IPS-20b (cell line): ENCODE results near the gene SEL1L3.
"Not testable (repeated sequence)": the region's sequence is repeated elsewhere in the genome, so short reads cannot be mapped to it uniquely, and the experiment has no call there.

Experiments used
- H3K27ac ChIP-seq: one replicate; pipeline ENCODE4 v1.5.1; 2013; ENCODE audit warnings: low read length
- H3K27me3 ChIP-seq: 2 replicates; pipeline ENCODE4 v1.6.1; 2013; ENCODE audit warnings: mild to moderate bottlenecking, low read length, inconsistent platforms; ENCODE audit not compliant: insufficient read depth
- H3K36me3 ChIP-seq: 2 replicates; pipeline ENCODE4 v1.6.1; 2013; ENCODE audit warnings: low read depth, mild to moderate bottlenecking, inconsistent platforms, low read length, moderate library complexity; ENCODE audit not compliant: insufficient read depth
- H3K4me1 ChIP-seq: 2 replicates; pipeline ENCODE4 v1.6.1; 2013; ENCODE audit warnings: mild to moderate bottlenecking, control low read depth, inconsistent platforms, low read length, moderate library complexity; ENCODE audit not compliant: insufficient read depth
- H3K4me3 ChIP-seq: 2 replicates; pipeline ENCODE4 v1.5.1; 2013; ENCODE audit warnings: mild to moderate bottlenecking, low read length, inconsistent platforms
- H3K9ac ChIP-seq: 2 replicates; pipeline ENCODE4 v1.6.1; 2013; ENCODE audit warnings: low read depth, mild to moderate bottlenecking, inconsistent platforms, low read length, moderate library complexity
- H3K9me3 ChIP-seq: 2 replicates; pipeline ENCODE4 v1.6.1; 2013; ENCODE audit warnings: mild to moderate bottlenecking, low read depth, low read length, inconsistent platforms; ENCODE audit not compliant: insufficient read depth

SEL1L3 gene

DNA sequence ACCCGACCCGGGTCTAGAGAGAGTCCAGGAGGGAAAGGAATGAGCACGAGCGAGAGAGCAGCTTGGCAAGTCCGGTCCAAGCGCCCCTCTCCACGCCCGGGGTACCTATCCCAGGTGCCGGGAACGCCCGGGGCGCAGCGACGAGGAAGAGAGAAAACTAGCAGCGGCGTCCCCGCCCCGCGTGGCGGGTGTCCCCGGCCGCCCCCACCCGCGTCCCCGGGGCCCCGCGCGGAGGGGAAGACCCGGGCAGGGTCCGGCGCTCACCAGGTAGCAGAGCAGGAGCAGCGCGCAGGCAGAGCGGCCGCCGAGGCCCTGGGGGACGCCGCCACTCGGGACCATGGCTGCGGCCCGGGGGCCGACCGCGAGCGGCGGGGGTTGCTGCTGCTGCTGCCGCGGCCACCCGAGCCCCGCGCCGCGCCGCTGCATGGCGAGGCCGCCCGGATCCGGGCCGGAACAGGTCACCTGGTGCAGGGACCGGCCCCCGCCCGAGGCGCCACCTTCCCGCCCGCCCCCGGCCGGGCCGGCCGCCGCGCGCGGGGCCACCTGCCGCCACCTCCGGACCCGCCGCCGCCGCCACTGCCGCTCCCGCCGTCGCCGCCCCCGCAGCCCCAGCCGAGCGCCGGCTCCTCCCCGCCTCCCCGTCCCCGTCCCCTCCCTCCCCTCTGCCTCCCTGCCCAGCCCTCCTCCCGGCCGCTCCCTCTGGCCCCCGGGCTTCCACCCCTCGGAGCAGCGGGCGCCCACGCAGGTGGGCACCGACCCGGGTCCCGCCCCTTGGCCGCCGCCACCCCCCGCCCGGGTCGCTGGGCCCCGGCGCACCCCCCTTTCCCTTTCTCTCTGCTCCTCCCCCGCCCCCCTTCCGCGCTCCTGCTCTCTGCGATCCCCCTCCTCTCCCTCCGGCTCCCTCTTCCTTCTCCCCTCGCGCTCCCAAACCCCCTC lies at the start of gene SEL1L3:
Gene SEL1L3 (minus strand): TSS at position 578 of the 936 bp plus-strand sequence. CDS start 152 bp downstream, at position 426.
- H3K9ac ChIP-seq: peak within 1 kb of the TSS; percentile 83; the same call in 1 of the 2 replicates
- H3K36me3 ChIP-seq: no peaks in the 10 kb centered on the region
- no peaks in the 10 kb centered on the region for H3K9me3 ChIP-seq
- peaks cover 40% of the 10 kb centered on the region for H3K27me3 ChIP-seq
- peaks cover 36% of the 10 kb centered on the region for H3K4me1 ChIP-seq
- H3K27ac ChIP-seq: peak within 1 kb of the TSS; percentile 55
- peak within 1 kb of the TSS; percentile 87 for H3K4me3 ChIP-seq

DNA sequence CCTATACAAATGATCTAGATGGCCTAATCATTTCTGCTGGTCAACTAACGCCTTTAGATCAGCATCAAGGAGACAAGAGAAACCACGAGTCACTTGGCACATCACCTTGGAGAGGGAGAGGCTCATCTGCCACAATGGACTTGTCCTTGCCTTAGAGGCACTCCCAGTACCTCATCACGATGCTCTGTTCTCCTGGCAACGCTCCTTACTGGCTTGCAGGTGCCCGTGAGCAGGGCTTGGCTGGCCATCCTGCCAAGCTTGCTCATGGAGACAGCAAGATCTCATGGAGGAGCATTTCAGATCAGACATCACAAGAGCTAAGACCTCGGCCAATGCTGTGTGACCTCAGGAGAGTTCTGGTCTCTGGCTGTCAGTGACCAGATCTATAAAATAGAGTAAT lies 48.6 kb upstream of the SEL1L3 start:
- Histone ChIP-seq H3K36me3 (no peaks in the 10 kb centered on the region), H3K27ac (no peak overlapping the region), H3K4me1 (peaks cover 13% of the 10 kb centered on the region; the same call in 1 of the 2 replicates), H3K4me3 (no peak overlapping the region), H3K9me3 (no peaks in the 10 kb centered on the region), H3K27me3 (peaks cover 21% of the 10 kb centered on the region), H3K9ac (no peak overlapping the region)

DNA sequence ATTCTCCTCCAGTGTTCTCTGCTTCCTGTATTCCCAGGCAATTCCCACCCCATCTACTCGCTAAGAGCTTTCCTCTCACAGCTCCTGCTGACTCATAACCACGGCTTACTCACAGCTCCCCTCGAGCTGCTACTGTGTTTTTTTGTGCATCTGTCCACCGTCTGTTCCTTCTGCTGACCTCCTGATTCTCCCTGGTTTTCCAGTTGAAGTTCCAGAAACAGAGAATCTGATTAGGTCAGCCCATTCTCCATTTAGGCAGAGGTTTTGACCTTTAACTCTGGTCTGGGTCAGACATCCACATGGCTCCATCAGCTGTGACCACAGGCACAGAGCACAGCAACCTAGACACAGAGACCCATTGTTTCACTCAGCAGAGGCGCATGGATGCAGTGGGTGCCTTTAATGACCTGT lies 45.7 kb upstream of the SEL1L3 start:
- Histone ChIP-seq H3K9me3 (no peaks in the 10 kb centered on the region), H3K36me3 (no peaks in the 10 kb centered on the region), H3K4me3 (no peak overlapping the region), H3K9ac (no peak overlapping the region), H3K27me3 (peaks cover 21% of the 10 kb centered on the region), H3K4me1 (peaks cover 5% of the 10 kb centered on the region; the same call in 1 of the 2 replicates), H3K27ac (no peak overlapping the region)

DNA sequence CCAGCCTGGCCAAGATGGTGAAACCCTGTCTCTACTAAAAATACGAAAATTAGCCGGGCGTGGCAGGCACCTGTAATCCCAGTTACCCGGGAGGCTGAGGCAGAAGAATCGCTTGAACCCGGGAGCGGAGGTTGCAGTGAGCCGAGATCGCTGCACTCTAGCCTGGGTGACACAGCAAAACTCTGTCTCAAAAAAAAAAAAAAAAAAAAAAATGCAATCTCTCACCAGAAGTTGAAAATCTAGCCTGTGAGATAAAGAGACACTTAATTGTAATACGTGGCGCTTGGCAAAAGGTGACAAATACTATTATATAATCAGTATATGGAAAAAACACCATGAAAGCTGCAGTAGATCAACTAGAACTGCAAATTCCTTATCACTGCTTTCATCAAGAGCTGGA lies 43.3 kb upstream of the SEL1L3 start:
- H3K27me3 ChIP-seq, H3K9me3 ChIP-seq, H3K9ac ChIP-seq, H3K4me1 ChIP-seq, H3K27ac ChIP-seq, H3K4me3 ChIP-seq, H3K36me3 ChIP-seq: not testable (repeated sequence)

DNA sequence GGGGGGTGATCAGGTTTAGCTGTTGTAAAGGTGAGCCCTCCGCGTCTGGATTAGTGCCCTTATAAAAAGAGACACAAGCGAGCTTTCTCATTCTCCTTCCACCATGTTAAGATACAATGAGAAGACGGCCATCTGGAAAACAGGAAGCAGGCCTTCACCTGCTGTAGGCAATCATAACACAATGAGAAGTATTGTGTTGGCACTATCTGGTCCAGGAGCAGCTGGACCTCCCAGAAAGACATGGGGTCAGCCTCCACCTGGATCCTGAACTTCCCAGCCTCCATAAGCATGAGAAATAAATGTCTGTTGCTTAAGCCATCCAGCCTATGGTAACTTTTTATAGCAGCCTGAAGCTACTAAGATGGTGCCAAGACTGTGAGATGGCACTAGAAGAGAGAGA lies 42.6 kb upstream of the SEL1L3 start:
- Histone ChIP-seq H3K27ac (no peak overlapping the region), H3K27me3 (no peaks in the 10 kb centered on the region), H3K36me3 (no peaks in the 10 kb centered on the region), H3K9me3 (no peaks in the 10 kb centered on the region), H3K4me1 (peaks cover 6% of the 10 kb centered on the region; the same call in 1 of the 2 replicates), H3K4me3 (no peak overlapping the region), H3K9ac (no peak overlapping the region)

DNA sequence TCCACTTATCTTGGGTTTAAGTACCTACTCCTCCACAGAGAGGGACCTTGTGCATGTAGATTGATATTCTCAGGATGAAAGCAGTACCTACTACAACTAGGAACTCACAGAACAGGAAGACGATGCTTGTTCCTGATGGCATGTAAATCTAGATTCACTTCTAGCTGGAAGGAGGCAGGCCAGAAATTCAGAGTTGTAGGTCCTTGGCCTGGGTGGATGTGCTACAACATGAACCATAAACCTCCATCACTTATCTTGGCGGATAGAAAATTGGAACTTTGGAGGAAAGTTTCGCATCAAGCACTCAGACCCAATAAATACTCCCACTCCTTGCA lies 41.9 kb upstream of the SEL1L3 start:
- no peaks in the 10 kb centered on the region for H3K36me3 ChIP-seq
- no peak overlapping the region for H3K27ac ChIP-seq
- no peak overlapping the region for H3K9ac ChIP-seq
- no peaks in the 10 kb centered on the region for H3K9me3 ChIP-seq
- no peaks in the 10 kb centered on the region for H3K27me3 ChIP-seq
- H3K4me3 ChIP-seq: no peak overlapping the region
- peaks cover 6% of the 10 kb centered on the region; the same call in 1 of the 2 replicates for H3K4me1 ChIP-seq

DNA sequence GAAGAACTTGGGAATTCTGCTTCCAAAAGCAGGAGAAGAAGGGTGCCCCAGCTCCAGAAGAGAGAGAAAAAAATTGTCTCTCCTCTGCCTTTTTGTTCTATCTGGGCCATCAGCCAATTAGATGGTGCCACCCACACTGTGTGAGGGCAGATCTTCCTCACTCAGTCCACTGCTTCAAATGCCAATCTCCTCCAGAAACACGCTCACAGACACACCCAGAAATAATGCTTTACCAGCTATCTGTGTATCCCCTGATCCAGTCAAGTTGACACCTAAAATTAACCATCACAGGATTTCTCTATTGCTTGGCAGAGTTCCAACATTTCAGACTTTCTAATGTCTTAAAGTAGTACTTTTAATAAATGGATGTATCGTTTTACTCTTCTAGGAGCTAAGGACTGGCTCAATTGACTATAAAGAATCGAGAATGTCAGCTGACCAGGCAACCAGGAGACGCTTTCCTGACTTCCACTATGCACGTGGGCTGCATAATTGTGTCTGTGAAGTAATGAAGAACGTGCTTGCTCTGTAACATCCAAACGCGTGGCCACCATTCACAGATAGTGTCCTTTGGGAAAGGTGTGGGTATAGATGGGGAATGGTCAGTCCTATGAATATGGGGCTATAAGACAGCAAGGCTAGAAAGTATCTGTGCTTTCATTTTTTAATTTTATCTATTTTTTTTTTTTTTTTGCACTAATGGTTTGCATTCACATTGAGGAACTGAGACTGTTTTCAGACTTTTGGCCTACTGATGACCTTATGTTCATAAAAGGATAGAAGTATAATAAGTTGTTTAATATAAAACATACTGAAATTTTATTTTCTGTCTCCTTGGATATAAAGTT lies 41.3 kb upstream of the SEL1L3 start:
- H3K4me1 ChIP-seq: peaks cover 6% of the 10 kb centered on the region; the same call in 1 of the 2 replicates
- H3K27ac ChIP-seq: no peak overlapping the region

DNA sequence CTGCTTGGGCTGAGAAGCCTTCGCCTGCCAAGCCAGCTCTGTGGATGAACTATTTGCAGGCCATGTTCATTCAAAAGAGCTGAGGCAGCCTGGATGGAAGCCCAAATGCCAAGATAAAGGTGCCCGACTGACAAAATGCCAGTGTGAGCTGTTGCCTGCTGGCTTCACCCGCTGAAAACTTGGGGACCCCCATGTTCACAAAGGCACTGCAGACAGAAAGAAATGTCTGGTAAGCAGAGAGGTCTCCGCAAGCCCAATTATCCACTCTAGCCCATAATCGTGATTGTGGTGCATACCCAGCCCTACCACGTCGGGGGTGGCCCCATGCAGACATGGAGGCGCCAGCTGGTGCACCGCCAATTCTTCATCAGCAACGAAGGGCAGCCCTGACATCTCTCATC lies 38.2 kb upstream of the SEL1L3 start:
- peaks cover 6% of the 10 kb centered on the region; the same call in 1 of the 2 replicates for H3K4me1 ChIP-seq
- H3K27ac ChIP-seq: no peak overlapping the region
- H3K9ac ChIP-seq: no peak overlapping the region
- no peaks in the 10 kb centered on the region for H3K36me3 ChIP-seq
- H3K27me3 ChIP-seq: no peaks in the 10 kb centered on the region
- no peak overlapping the region for H3K4me3 ChIP-seq
- no peaks in the 10 kb centered on the region for H3K9me3 ChIP-seq

More for the DNA sequence above, 41.3 kb upstream of the SEL1L3 start:
- Histone ChIP-seq H3K9me3 (no peaks in the 10 kb centered on the region), H3K9ac (no peak overlapping the region), H3K4me3 (no peak overlapping the region), H3K36me3 (no peaks in the 10 kb centered on the region), H3K27me3 (no peaks in the 10 kb centered on the region)

DNA sequence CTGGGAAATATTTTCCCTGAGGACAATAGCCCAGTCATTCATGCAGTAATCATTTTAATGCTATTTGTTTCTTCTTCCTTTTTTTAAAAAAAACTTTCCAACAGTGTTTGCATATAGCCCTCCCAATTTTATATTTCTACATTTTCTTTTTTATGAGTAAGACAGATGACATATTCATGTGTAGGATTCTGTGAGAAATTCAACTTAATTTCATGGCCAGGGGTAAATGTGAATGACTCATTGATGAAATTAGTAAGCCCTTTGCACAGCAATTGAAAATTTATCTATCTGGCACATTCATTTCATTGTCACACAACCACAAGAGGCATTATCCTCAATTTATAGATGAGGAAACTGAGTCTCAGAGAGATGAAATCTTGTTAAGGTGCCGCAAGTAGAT lies 37.5 kb upstream of the SEL1L3 start:
- H3K27me3 ChIP-seq: no peaks in the 10 kb centered on the region
- peaks cover 6% of the 10 kb centered on the region; the same call in 1 of the 2 replicates for H3K4me1 ChIP-seq
- H3K4me3 ChIP-seq: no peak overlapping the region
- no peak overlapping the region for H3K27ac ChIP-seq
- H3K36me3 ChIP-seq: no peaks in the 10 kb centered on the region
- H3K9me3 ChIP-seq: no peaks in the 10 kb centered on the region
- no peak overlapping the region for H3K9ac ChIP-seq

DNA sequence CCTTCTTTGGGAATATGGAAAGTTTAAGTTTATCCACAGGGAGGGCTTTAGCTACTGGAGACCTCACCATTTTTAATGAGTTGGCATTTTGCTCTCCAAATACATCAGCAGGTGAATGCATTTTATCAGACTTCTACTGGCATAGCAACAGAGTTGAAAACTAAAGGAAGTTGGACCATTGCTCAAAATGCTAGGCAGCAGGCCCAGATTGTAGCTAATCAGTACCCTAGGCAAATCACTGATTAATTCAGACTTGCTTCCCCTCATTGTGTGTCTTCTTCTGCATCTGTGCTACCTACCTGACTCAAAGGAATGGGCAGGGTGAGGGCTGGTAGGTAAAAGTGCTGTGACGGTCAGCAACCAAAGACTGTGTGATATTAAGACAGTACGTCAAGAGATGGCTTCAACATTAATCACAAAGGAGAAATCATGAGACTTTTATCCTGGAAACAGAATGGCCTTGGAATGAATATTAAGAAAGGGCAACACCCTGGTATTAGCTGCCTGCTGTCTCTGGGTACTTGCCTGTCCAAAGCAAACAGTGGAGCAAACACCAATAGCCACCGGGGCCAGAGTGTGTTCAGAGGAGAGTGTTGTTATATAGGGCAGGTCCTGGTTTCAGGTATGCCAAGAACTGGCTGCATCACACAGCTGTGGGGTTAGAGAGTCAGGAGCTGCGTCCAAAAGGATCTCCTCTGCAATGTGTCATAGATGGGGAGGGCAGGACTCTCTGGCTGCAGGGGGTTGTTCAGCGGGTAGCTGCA lies 34.2 kb upstream of the SEL1L3 start:
- Histone ChIP-seq H3K4me3 (no peak overlapping the region), H3K27me3 (no peaks in the 10 kb centered on the region), H3K9ac (no peak overlapping the region), H3K4me1 (peaks cover 8% of the 10 kb centered on the region; the same call in 1 of the 2 replicates), H3K36me3 (no peaks in the 10 kb centered on the region), H3K27ac (no peak overlapping the region), H3K9me3 (no peaks in the 10 kb centered on the region)

DNA sequence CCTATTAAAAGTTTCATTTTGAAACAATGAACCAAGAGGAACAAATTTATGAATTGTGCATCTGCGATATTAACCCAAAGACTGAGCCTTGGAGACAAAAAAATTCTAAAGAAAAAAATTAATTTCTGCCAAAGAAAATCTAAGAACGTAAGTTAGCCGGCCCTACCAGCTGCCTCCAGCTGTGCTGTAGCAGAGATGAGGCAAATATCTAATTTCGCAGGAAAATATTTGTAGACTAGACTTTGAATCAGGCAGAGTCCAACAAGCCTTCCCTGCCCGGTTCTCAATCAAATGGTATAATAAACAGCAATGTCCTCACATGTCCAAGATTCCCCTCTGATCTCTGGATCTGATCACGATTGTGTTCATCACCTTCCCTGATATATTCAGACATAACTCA lies 30.0 kb upstream of the SEL1L3 start:
- Histone ChIP-seq H3K36me3 (no peaks in the 10 kb centered on the region), H3K9me3 (no peaks in the 10 kb centered on the region), H3K27me3 (no peaks in the 10 kb centered on the region), H3K27ac (no peak overlapping the region), H3K9ac (no peak overlapping the region), H3K4me1 (peaks cover 18% of the 10 kb centered on the region; the same call in 1 of the 2 replicates), H3K4me3 (no peak overlapping the region)
